Suppressor macrophage treated with lipopolysaccharide for 4 hours (primary cell): ENCODE measurements around the gene THAP3.

Source experiments
- DNase-seq: peaks from one replicate; pipeline ENCODE4 v3.0.0-alpha.2; 2020

THAP3 gene, protein sequence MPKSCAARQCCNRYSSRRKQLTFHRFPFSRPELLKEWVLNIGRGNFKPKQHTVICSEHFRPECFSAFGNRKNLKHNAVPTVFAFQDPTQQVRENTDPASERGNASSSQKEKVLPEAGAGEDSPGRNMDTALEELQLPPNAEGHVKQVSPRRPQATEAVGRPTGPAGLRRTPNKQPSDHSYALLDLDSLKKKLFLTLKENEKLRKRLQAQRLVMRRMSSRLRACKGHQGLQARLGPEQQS

GRCh38 chr1:6624710-6625583 lies at the start of gene THAP3:
THAP3 (plus strand) TSS chr1:6624868; CDS start chr1:6625219, 351 bp downstream.
- DNase-seq, result peak; percentile 92

GRCh38 chr1:6577831-6578525 lies 46.7 kb upstream of the THAP3 start:
- DNase-seq, result no peak

GRCh38 chr1:6578624-6579373 lies 45.9 kb upstream of the THAP3 start:
- no peak for DNase-seq

DNA sequence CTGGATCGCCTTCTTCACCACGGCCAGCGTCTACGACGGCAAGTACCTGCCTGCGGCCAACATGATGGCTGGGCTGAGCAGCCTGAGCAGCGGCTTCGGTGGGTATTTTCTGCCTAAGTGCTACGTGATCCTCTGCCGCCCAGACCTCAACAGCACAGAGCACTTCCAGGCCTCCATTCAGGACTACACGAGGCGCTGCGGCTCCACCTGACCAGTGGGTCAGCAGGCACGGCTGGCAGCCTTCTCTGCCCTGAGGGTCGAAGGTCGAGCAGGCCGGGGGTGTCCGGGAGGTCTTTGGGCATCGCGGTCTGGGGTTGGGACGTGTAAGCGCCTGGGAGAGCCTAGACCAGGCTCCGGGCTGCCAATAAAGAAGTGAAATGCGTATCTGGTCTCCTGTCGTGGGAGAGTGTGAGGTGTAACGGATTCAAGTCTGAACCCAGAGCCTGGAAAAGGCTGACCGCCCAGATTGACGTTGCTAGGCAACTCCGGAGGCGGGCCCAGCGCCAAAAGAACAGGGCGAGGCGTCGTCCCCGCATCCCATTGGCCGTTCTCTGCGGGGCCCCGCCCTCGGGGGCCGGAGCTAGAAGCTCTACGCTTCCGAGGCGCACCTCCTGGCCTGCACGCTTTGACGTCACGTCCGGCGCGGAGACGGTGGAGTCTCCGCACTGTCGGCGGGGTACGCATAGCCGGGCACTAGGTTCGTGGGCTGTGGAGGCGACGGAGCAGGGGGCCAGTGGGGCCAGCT lies 45.1 kb upstream of the THAP3 start, which contains the start of gene ZBTB48:
Gene ZBTB48, plus strand, starts transcription at position 621 of the 745 bp plus-strand sequence. CDS start 616 bp downstream, outside the sequence.
- peak; percentile 99 for DNase-seq

- peak; percentile 75 for DNase-seq
These were observed 44.5 kb upstream of the THAP3 start for GRCh38 chr1:6580119-6580592.

GRCh38 chr1:6580593-6581409 lies 43.9 kb upstream of the THAP3 start:
- DNase-seq, result peak; percentile 39

DNA sequence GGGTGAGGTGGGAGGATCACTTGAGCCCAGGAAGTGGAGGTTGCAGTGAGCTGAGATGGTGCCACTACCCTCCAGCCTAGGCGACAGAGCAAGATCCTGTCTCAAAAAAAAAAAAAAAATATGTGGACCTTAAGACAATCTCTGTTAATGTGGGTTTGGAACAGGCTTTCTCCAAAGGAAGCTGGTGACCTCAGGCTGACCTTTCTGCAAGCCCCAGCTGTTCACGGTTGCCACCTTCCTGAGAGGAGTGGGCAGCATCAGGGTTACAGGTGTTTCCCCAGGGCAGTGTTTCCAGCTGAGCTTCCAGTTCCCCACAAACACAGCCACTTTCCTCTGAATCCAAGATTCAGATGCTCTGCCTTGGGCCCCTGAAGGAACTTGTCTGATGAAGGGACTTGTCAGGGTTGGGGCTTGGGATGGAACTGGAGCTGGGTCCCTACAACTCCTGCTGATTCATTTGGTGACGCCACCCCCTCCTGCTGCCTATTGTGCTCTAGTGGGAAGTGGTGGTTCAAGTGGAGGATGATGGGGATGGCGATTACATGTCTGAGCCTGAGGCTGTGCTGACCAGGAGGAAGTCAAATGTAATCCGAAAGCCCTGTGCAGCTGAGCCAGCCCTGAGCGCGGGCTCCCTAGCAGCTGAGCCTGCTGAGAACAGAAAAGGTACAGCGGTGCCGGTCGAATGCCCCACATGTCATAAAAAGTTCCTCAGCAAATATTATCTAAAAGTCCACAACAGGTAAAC lies 42.9 kb upstream of the THAP3 start:
- DNase-seq, result peak; percentile 88

DNA sequence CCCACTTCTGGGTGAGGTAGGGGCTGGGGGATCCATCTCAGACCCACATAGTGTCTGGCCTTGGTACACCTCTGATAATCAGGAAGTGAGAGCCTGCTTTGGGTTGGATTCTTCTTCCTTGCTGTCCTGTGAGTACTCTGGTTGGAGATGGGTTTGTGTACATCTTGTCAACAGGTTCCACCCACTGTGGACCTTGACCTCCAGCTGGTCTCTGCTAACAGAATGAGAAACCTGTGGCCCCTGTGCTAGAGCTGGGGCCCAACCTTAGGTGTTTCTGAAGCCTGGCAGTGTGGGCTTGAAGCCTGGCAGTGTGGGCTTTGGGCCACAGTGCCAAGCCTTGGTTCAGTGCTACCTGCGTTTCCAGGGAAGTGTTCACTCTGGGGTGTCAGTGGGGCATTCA lies 42.3 kb upstream of the THAP3 start:
- DNase-seq, result no peak

GRCh38 chr1:6584126-6585080 lies 40.3 kb upstream of the THAP3 start:
- peak; percentile 17 for DNase-seq

- DNase-seq, result no peak
These were observed 39.5 kb upstream of the THAP3 start for GRCh38 chr1:6585081-6585722.

- no peak for DNase-seq
These were observed 38.8 kb upstream of the THAP3 start for GRCh38 chr1:6585841-6586240.

DNA sequence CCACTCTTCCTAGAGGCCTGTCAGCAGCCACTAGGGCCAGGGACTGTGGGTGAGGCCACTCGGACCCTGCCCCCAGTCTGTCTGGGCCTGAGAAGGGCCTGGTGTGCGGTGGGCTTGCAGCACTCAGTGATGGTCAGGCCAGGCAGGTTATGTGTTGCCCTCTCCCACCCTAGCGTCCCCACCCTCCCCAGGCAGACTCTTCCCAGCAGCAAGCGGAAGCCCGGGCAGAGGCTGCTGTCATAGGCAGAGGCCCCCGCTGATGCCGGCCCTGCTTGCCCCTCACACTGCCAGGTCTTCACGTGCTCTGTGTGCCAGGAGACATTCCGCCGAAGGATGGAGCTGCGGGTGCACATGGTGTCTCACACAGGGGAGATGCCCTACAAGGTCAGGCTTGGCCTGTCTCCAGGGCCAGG lies 38.3 kb upstream of the THAP3 start:
- DNase-seq, result no peak

DNA sequence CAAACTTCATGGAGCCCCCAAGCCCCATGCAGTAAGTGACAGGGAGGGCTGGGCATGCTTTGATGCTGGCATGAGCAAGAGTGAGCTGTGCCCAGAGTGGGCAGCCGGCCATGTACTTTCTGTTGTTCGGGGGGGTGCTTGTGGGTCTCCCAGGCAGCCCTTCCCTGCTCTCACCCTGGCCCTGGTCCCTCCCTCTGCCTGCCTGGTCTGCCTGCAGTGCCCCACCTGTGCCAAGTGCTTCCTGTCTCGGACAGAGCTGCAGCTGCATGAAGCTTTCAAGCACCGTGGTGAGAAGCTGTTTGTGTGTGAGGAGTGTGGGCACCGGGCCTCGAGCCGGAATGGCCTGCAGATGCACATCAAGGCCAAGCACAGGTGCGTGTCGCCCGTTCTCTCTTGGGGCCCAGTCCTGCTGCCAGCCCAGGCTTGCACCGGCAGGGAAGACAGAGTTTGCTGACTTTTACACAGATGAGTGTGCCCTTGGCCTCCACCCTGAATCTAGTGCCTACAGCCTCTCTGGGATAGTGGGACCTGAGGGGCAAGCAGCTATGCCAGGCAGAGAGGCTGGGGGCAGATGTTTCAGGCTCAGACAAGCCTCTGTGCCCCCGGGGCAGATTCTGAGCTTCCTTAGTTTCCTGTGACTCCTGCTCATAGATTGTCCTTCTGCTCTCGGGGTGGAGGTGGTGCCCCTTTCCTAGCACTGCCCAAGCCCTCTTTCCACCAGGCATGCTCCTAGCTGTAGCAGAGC lies 37.2 kb upstream of the THAP3 start:
- DNase-seq, result no peak

DNA sequence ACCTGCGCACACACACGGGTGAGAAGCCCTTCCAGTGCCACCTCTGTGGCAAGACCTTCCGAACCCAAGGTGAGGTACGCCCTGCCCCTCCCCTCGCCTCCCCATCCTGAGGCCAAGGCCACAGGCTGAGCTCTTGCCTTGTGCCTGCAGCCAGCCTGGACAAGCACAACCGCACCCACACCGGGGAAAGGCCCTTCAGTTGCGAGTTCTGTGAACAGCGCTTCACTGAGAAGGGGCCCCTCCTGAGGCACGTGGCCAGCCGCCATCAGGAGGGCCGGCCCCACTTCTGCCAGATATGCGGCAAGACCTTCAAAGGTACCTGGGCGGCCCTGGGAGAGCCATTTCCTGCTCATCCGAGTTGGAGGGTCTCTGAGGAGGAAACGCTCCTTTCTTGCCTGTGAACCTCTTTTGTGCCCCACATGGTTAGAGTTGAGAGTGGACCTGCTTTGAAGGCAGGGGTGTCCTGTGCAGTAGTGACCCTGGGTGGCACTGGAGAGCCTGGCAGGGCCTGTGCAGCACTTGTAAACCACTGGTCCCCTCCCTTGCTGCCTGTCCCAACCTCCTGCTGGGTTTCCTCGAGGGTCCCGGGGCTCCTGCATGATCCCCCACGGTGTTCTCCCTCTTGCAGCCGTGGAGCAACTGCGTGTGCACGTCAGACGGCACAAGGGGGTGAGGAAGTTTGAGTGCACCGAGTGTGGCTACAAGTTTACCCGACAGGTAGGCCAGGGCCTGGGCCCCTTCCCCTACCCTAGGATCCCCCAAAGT lies 36.4 kb upstream of the THAP3 start:
- no peak for DNase-seq

GRCh38 chr1:6588893-6589520 lies 35.7 kb upstream of the THAP3 start:
- DNase-seq, result peak; percentile 77

GRCh38 chr1:6590046-6590445 lies 34.6 kb upstream of the THAP3 start:
- DNase-seq, result no peak
